Nephron (organoid): Measurements from ENCODE around the gene NR1I2.

ENCODE experiments used
- H3K27ac Mint-ChIP-seq, 3 experiments: 2 replicates each; pipeline ENCODE4 v1.8.0; 2020; ENCODE audit warnings: mixed read lengths in 3 of 3, mild to moderate bottlenecking in 2 of 3, moderate library complexity in 1 of 3
- H3K27me3 Mint-ChIP-seq: 2 replicates; pipeline ENCODE4 v1.8.0; 2021; ENCODE audit warnings: low read depth, mild to moderate bottlenecking, moderate library complexity, mixed read lengths
- H3K36me3 Mint-ChIP-seq: 2 replicates; pipeline ENCODE4 v1.8.0; 2020; ENCODE audit warnings: low read depth, mixed read lengths
- H3K4me1 Mint-ChIP-seq: 2 replicates; pipeline ENCODE4 v1.8.0; 2020; ENCODE audit warnings: mixed read lengths
- H3K4me3 Mint-ChIP-seq, 3 experiments: 2 replicates each; pipeline ENCODE4 v1.8.0; 2020; ENCODE audit warnings: mild to moderate bottlenecking in 3 of 3, mixed read lengths in 3 of 3, moderate library complexity in 2 of 3
- H3K9me3 Mint-ChIP-seq: 2 replicates; pipeline ENCODE4 v1.8.0; 2020; ENCODE audit warnings: mixed read lengths
- CTCF ChIP-seq, 3 experiments: fragments of 200-600 bp; sonication (generic); IDR thresholded peaks; one replicate each; pipeline ENCODE4 v1.5.0; 2021; ENCODE audit warnings: antibody characterized with exemption in 3 of 3; ENCODE audit not compliant: unreplicated experiment in 3 of 3

Gene NR1I2

GRCh38 chr3:119769394-119770149 is 12.3 kb upstream of the NR1I2 start:
- H3K9me3 Mint-ChIP-seq: peaks cover 4% of the 10 kb centered on the region
- H3K27ac Mint-ChIP-seq: no peak overlapping the region

GRCh38 chr3:119774444-119774843 is 7.5 kb upstream of the NR1I2 start:
- H3K4me1 Mint-ChIP-seq: no peaks in the 10 kb centered on the region
- H3K4me3 Mint-ChIP-seq: no peak overlapping the region
- H3K9me3 Mint-ChIP-seq: peaks cover 21% of the 10 kb centered on the region
- H3K27ac Mint-ChIP-seq: no peak overlapping the region
- peaks cover 5% of the 10 kb centered on the region for H3K36me3 Mint-ChIP-seq
- TF ChIP-seq CTCF (IDR thresholded peaks at IDR 0.05; ENCODE audit: unreplicated experiment in 3 of 3): no peak
- H3K27me3 Mint-ChIP-seq: no peaks in the 10 kb centered on the region

More at GRCh38 chr3:119769394-119770149, 12.3 kb upstream of the NR1I2 start:
- H3K36me3 Mint-ChIP-seq: no peaks in the 10 kb centered on the region
- H3K4me3 Mint-ChIP-seq: no peak overlapping the region
- TF ChIP-seq CTCF (IDR thresholded peaks at IDR 0.05; ENCODE audit: unreplicated experiment in 3 of 3): no peak
- H3K4me1 Mint-ChIP-seq: no peaks in the 10 kb centered on the region
- H3K27me3 Mint-ChIP-seq: no peaks in the 10 kb centered on the region

- Mint-ChIP-seq H3K4me1 (peaks cover 10% of the 10 kb centered on the region), H3K27ac (no peak overlapping the region), H3K27me3 (no peaks in the 10 kb centered on the region), H3K36me3 (peaks cover 5% of the 10 kb centered on the region), H3K4me3 (no peak overlapping the region), H3K9me3 (peaks cover 21% of the 10 kb centered on the region)
- no peak for TF ChIP-seq CTCF (IDR thresholded peaks at IDR 0.05; ENCODE audit: unreplicated experiment in 3 of 3)
Observed at GRCh38 chr3:119776304-119776703, 5.6 kb upstream of the NR1I2 start.

- peaks cover 5% of the 10 kb centered on the region for H3K36me3 Mint-ChIP-seq
- H3K27me3 Mint-ChIP-seq: no peaks in the 10 kb centered on the region
- H3K4me1 Mint-ChIP-seq: peaks cover 10% of the 10 kb centered on the region
- H3K27ac Mint-ChIP-seq: no peak overlapping the region
- no peak overlapping the region for H3K4me3 Mint-ChIP-seq
- H3K9me3 Mint-ChIP-seq: peaks cover 21% of the 10 kb centered on the region
- TF ChIP-seq CTCF (IDR thresholded peaks at IDR 0.05; ENCODE audit: unreplicated experiment in 3 of 3): no peak
Observed at GRCh38 chr3:119778176-119778575, 3.7 kb upstream of the NR1I2 start.

GRCh38 chr3:119778811-119779210 is 3.1 kb upstream of the NR1I2 start:
- peaks cover 10% of the 10 kb centered on the region for H3K4me1 Mint-ChIP-seq
- no peak for TF ChIP-seq CTCF (IDR thresholded peaks at IDR 0.05; ENCODE audit: unreplicated experiment in 3 of 3)

More at GRCh38 chr3:119778811-119779210, 3.1 kb upstream of the NR1I2 start:
- no peak overlapping the region for H3K4me3 Mint-ChIP-seq
- H3K27ac Mint-ChIP-seq: no peak overlapping the region
- H3K36me3 Mint-ChIP-seq: peaks cover 5% of the 10 kb centered on the region
- peaks cover 21% of the 10 kb centered on the region for H3K9me3 Mint-ChIP-seq
- no peaks in the 10 kb centered on the region for H3K27me3 Mint-ChIP-seq
